HepG2 (cell line): Measurements from ENCODE around the gene CDK14. TPM values are rescaled to one million over a fixed set of nuclear protein-coding genes. Genes with fewer than 3 reads are reported as not detected.

ENCODE experiments used
- ATAC-seq: fragments of 200-7000 bp; cut with Tn5 transposase; 3 replicates; pipeline ENCODE4 v1.9.1; 2020; ENCODE audit warnings: mild to moderate bottlenecking, moderate library complexity
- BruUV-seq: library from RNA; stranded (reverse); fragments of 400-500 nt; replicated peaks from 2 replicates; lab custom pipeline; 2021; lab: Mats Ljungman, UMichigan
- CTCF ChIA-PET: fragments of 300-600 bp; formaldehyde crosslinking; extraction: SDS; loops from one replicate; lab custom pipeline; 2021; ENCODE audit warnings: low total read pairs, inconsistent platforms, low intra/inter-chr PET ratio; lab: Yijun Ruan, JAX
- POLR2A ChIA-PET: fragments of 350-600 bp; sonication (Branson Sonifier 250); formaldehyde crosslinking; loops from one replicate; lab custom pipeline; 2020; ENCODE audit warnings: antibody characterized with exemption, inconsistent platforms; lab: Yijun Ruan, JAX
- DNase-seq: peaks from one replicate; pipeline ENCODE4 v3.0.0-alpha.2; 2015; ENCODE audit warnings: low spot score
- FAIRE-seq: peaks from 3 replicates; lab custom pipeline; 2011; peaks lifted over from hg19 to GRCh38; lab: Jason Lieb, UNC
- H2AFZ ChIP-seq: one replicate; pipeline ENCODE4 v1.6.1; 2011; ENCODE audit warnings: low read length, inconsistent platforms
- H3K27ac ChIP-seq: fragments of 300-600 bp; 3 replicates; pipeline ENCODE4 v1.8.0; 2011; ENCODE audit warnings: mixed run types, mild to moderate bottlenecking, mixed read lengths, low read length, inconsistent platforms; ENCODE audit not compliant: insufficient read depth; ENCODE audit errors: extremely low read length
- H3K27me3 ChIP-seq, 2 experiments: fragments of 200-600 bp in 1 of 2; 2 replicates in 1 of 2; 3 replicates in 1 of 2; pipeline versions ENCODE4 v1.6.0 to v1.8.0; 2011; ENCODE audit warnings: low read length in 2 of 2, mild to moderate bottlenecking in 2 of 2, moderate library complexity in 2 of 2, inconsistent platforms in 1 of 2; ENCODE audit not compliant: insufficient read depth in 2 of 2, control insufficient read depth in 1 of 2
- H3K36me3 ChIP-seq, 2 experiments: fragments of 200-600 bp in 1 of 2; replicated peaks in 1 of 2; 2 replicates in 1 of 2; 3 replicates in 1 of 2; pipeline versions ENCODE4 v1.5.1 to v1.8.0; 2011; ENCODE audit warnings: low read length in 2 of 2, inconsistent platforms in 1 of 2; ENCODE audit not compliant: insufficient read depth in 2 of 2, control insufficient read depth in 1 of 2
- H3K4me1 ChIP-seq: 2 replicates; pipeline ENCODE4 v1.5.1; 2012; ENCODE audit warnings: low read length, inconsistent platforms; ENCODE audit not compliant: insufficient read depth
- H3K4me2 ChIP-seq: 2 replicates; pipeline ENCODE4 v1.6.0; 2011; ENCODE audit warnings: low read depth, low read length, inconsistent platforms
- H3K4me3 ChIP-seq, 3 experiments: fragments of 200-600 bp in 1 of 3; sonication (generic), shearing (Covaris generic) in 1 of 3; replicated peaks in 1 of 3; 2 replicates each; pipeline ENCODE4 v1.5.1; 2011 to 2016; ENCODE audit warnings: low read length in 3 of 3, inconsistent platforms in 2 of 3, low read depth in 2 of 3, mild to moderate bottlenecking in 2 of 3, control low read depth in 1 of 3, mixed read lengths in 1 of 3; ENCODE audit not compliant: insufficient read depth in 1 of 3
- H3K79me2 ChIP-seq: one replicate; pipeline ENCODE4 v1.6.1; 2011; ENCODE audit warnings: low read length, inconsistent platforms; ENCODE audit not compliant: insufficient read depth
- H3K9ac ChIP-seq: 2 replicates; pipeline ENCODE4 v1.6.0; 2011; ENCODE audit warnings: mild to moderate bottlenecking, low read depth, low read length, inconsistent platforms; ENCODE audit not compliant: insufficient read depth
- H3K9me3 ChIP-seq: 2 replicates; pipeline ENCODE4 v1.5.1; 2012; ENCODE audit warnings: mild to moderate bottlenecking, low read length
- H4K20me1 ChIP-seq: 2 replicates; pipeline ENCODE4 v1.6.0; 2011; ENCODE audit warnings: inconsistent platforms, mild to moderate bottlenecking, low read length, moderate library complexity; ENCODE audit not compliant: insufficient read depth
- CREB1 ChIP-seq, 2 experiments: fragments of 450-650 bp in 1 of 2; IDR thresholded peaks; 2 replicates each; pipeline ENCODE4 v1.6.1; 2016 to 2017; ENCODE audit warnings: control low read depth in 1 of 2, mild to moderate bottlenecking in 1 of 2, missing compliant biosample characterization in 1 of 2, missing genetic modification characterization in 1 of 2
- ZC3H4 ChIP-seq: sonication (generic); formaldehyde crosslinking; IDR thresholded peaks from 2 replicates; pipeline ENCODE4 v1.4.0; 2020; ENCODE audit warnings: missing genetic modification reagents, borderline replicate concordance
- ZFY ChIP-seq: sonication (generic); formaldehyde crosslinking; IDR thresholded peaks from 2 replicates; pipeline ENCODE4 v1.4.0; 2020; ENCODE audit warnings: missing genetic modification reagents
- ZNF280D ChIP-seq: sonication (generic); formaldehyde crosslinking; IDR thresholded peaks from 2 replicates; pipeline ENCODE4 v1.5.1; 2020; ENCODE audit warnings: mild to moderate bottlenecking, missing genetic modification reagents
- ZNF33B ChIP-seq: sonication (generic); formaldehyde crosslinking; IDR thresholded peaks from 2 replicates; pipeline ENCODE4 v1.5.1; 2020; ENCODE audit warnings: mild to moderate bottlenecking, missing genetic modification reagents
- ZNF878 ChIP-seq: sonication (generic); formaldehyde crosslinking; IDR thresholded peaks from 2 replicates; pipeline ENCODE4 v1.8.1; 2023; ENCODE audit warnings: mild to moderate bottlenecking, missing genetic modification reagents, moderate library complexity
- ZSCAN12 ChIP-seq: sonication (generic); formaldehyde crosslinking; IDR thresholded peaks from 2 replicates; pipeline ENCODE4 v1.9.0; 2021; ENCODE audit warnings: mild to moderate bottlenecking, missing genetic modification reagents
- WGBS: methylation state at CpG from one replicate; pipeline ENCODE4 v1.1.6; 2017; ENCODE audit warnings: low lambda C conversion rate; 5-methylcytosine and 5-hydroxymethylcytosine counted together
- in situ Hi-C: cut with HindIII; loops from 2 replicates; pipeline ENCODE4 v1.10.0; 2017; ENCODE audit warnings: low pct_unique_long_range_greater_than_20kb; ENCODE audit not compliant: extremely low pct_ligation_motif_present
- intact Hi-C: fragments of 100-400 bp; cut with micrococcal nuclease; formaldehyde crosslinking; loops from one replicate; pipeline ENCODE4 v1.10.0; 2022; ENCODE audit not compliant: unreplicated experiment
- polyA plus RNA-seq, 8 experiments: library from polyadenylated mRNA; depleted of rRNA in 3 of 8; stranded (reverse) in 7 of 8; unstranded in 1 of 8; fragments of >200 nt; fragmentation: Illumina TruSeq in 4 of 8; extraction: Trizol in 4 of 8; gene quantifications; 2 replicates each; pipeline versions ENCODE4 v1.2.1 to v1.2.3, GENCODE V29; 2011 to 2016; ENCODE audit warnings: low read depth in 4 of 8, missing spikeins in 1 of 8, mixed read lengths in 1 of 8; ENCODE audit not compliant: insufficient read depth in 1 of 8
- total RNA-seq, 5 experiments: library from RNA; depleted of rRNA; stranded (reverse); fragments of >200 nt; fragmentation: Illumina TruSeq; extraction: Trizol; gene quantifications; 2 replicates each; pipeline ENCODE4 v1.2.3, GENCODE V29; 2016; ENCODE audit warnings: low read depth in 1 of 5

Gene CDK14
- total and polyA plus RNA-seq, 2 of the 13 experiments (the other 11 are each of a cell fraction or from before 2014, with no cell fraction given) = 0.26 to 0.71 TPM

GRCh38 chr7:90574820-90575187 is 21.3 kb upstream of the CDK14 start:
- Histone ChIP-seq H2AFZ (no peak overlapping the region), H3K27me3 (no peaks in the 10 kb centered on the region), H3K27ac (no peak overlapping the region), H3K9ac (no peak overlapping the region), H3K4me2 (no peak overlapping the region), H3K4me1 (no peaks in the 10 kb centered on the region), H4K20me1 (no peaks in the 10 kb centered on the region), H3K4me3 (no peak overlapping the region), H3K9me3 (no peaks in the 10 kb centered on the region), H3K36me3 (no peaks in the 10 kb centered on the region), H3K79me2 (no peaks in the 10 kb centered on the region)
- 38% methylated on average over 1 of the region's 1 CpG for WGBS
- intact Hi-C loops (no loop called here), in situ Hi-C loops (no loop called here)
- FAIRE-seq (no peak), ATAC-seq (no peak), DNase-seq (no peak)
- POLR2A ChIA-PET = no interaction called here
- CTCF ChIA-PET = no interaction called here
- no TSS peak for BruUV-seq
- TF ChIP-seq ZNF33B (CRISPR knock-in tag) (no peak), ZC3H4 (CRISPR knock-in tag) (no peak), ZNF878 (no peak), CREB1 (IDR thresholded peaks at IDR 0.05) (no peak), CREB1 (CRISPR knock-in tag; IDR thresholded peaks at IDR 0.05) (no peak), ZSCAN12 (no peak), ZFY (CRISPR knock-in tag) (no peak), ZNF280D (CRISPR knock-in tag) (no peak)
